GF-D8 (cell line): ENCODE results near the gene STMND1.
A peak's percentile ranks its signal among the peaks of the same experiment; 100 is the strongest.

Source experiments
- DNase-seq: peaks from one replicate; lab custom pipeline; 2025; lab: John Stamatoyannopoulos, UW

Gene STMND1

DNA sequence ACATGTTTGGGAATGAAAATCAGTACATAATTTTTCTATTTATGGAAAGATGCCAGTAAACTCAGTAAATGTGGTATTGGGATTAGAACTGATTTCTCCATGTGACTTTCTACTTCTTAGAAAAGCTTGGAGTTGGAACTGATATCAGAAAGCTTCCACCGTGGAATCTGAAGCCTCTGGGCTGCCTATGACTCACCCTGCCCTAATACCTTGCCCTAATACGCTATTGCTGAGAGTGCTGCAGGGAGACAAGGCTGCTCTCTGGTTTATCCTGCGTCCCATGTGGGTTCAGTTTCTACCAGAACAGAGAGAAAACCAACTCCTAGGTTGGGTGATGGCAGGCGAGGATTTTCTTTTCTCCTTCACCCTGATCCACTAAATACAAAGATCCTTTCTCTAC is 3.3 kb upstream of the STMND1 start:
- DNase-seq = no peak

DNA sequence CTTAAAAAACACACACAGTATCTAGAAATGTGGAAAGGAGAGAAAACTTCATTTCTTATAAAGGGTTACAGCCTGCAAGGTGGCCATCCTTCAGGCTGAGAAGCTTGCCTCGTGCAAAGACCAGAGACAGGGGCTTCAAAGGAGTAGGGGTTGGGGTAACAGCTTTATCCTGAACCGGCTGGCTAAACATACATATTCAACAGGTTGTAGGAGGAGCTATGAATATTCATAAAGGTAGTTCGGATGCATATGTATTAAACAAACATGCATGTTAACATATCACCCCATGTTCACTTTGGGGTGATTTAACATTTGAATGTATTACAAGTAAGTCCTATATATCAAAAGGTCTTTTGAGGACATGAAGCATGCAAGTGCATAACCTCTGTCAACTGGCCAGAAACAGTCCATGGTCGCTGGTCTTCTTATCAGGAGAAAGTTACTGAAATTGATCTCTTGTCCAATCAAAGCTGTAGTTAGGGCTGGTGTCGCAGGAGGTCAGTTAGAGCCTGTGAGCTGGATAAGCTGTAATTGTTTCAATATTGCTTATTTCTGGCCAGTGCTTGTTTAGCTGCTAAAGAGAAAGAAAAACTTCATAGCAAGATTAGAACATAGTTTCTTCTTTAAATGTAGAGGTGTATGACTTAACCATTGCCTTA is 2.3 kb upstream of the STMND1 start:
- DNase-seq = no peak

DNA sequence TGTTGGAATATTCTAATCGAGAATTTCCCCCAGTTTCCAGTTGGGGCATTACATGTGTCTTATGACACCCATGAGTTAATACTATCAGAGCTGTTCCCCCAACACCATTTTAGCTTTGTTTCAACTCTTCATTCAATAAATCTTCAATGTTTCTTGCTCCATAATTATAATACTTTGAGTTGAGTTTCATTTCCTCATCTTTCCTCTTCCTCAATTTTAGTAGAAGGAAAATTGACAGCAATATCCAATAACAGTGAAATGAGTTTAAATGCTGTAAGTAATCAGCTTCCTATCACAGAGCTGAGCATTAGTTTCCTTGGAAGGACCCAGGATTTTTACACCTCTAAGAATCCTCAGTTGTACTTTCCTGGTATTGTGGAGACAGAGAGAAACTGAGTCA is 1.0 kb upstream of the STMND1 start:
- DNase-seq = no peak

DNA sequence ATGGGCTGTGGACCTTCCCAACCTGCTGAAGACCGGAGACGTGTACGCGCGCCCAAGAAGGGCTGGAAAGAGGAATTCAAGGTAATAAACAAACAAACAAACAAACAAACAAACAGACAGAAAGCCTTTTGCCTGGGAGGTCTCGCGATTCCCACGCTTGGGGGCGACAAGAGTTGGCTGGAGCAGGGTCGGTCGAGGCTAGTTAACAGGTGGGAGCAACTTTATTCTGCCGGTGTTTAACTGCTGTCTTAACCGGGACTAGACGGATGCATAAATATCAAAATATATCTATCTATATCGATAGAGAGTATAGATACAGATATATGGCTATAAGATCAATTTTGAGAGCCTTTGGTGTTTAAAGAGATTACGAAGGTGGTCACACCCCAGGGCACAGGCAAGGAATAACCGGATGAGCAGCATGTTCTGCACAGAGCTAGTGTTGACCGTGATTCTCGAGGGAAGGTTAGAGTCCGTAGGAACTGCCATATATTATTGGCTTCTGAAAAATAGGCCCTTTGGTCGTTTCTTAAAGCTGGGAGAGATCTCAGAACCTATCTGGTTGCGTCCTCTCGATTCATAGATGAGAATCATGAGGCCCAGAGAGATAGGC is 514 bp downstream of the STMND1 start:
- no peak for DNase-seq

DNA sequence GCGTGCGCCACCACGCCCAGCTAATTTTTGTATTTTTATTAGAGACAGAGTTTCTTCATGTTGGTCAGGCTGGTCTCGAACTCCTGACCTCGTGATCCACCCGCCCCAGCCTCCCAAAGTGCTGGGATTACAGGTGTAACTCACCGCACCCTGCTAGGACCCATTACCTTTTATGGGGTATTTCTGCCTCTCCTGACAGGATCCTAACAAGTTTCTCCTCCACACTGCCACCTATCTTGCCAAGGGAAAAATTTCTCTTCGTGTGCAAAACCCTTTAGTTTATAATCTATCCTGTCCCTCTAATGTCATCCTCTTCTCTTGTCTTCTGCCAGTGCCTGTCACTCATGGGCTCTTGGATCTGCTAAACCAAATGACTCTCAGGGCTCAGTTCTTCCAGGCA is 1.9 kb downstream of the STMND1 start:
- no peak for DNase-seq

DNA sequence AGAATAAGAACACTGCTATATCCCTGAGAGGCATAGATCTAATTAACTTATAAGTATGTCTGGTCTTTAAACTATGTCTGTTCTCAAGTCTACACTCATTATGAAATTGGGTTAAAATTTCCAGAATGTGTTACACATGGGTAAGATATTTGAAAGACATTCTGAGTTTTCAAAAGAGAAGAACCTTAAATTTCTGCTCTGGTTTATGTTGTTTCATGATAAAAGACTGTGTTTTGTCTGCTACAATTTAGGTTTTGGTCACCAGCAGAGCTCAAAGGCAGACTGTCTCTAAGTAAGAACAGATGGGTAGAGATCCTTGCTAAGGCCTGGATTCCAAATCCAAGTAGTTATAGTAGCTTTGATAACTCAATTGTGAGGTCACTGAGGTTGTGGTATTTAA is 6.0 kb downstream of the STMND1 start:
- no peak for DNase-seq

DNA sequence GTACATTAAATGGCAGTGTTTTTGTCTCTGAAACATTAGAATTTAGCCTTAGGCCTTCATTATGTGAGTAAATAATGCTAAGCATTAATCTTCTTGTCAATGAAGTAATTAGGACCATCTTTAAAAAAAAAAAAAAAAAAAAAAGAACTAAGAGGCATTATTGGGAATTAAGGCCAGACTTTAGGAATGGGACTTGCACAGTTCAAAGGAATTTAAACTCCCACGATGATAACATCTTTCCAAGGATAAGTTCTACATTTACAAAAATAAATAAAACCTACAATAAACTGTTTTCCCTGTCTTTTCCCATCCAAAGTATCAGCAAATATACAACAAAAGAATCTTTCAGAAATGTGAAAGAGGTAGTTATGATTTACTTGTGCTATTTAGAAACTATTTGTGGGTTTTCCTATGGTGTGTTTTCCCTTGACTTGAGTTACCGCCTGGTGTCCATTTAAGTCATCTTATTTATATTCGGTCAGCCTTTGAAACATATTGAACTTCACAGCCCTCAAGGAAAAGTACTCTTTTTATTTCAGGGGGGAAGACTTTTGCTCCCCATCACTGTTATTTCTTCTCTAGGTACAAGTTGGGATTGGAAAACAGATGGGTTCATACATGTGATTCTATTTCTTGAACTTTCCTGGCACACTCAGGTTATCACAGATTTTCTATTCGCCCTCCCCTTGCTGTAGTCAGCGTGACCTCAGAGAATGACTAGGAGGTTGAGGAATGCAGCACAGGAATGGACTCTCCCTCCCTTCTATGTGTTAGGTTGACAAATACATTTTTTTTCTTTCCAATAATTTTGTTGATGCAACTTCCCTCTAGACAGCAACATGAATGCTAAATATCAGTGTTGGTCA is 13.6 kb downstream of the STMND1 start:
- no peak for DNase-seq

DNA sequence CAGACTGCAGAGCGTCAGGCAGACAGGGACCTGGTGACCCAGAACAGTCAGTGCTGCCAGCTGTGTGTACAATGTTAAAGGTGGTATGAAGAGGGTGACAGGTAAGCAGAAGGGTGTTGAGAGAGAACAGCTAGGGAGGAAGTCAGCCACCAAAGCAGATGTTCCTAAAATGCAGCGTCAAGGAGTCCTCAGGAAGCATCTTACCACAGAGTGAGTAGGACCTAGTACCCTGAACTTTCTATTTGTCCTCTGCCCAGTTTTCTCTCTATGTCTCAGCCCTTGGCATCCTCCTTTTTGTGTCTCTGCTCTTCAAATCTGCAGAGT is 14.2 kb downstream of the STMND1 start:
- no peak for DNase-seq

DNA sequence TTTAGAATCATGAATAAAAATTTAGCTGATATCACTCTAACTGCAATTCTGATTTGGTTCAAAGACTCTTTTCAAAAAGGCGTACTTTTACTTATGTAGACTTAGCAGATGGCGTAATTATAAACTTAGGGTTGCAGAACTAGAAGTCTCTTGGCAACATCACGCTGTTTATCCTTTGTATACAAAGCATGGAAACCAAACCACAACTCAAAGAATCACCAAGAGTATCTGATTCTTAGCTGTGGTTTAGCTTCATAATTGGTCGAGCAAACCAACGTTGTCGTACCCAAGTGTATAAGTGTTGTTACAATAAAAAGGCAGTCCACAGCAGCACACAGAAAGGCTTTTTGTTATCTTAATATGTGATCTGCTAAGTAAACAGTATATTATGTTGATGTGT is 18.2 kb downstream of the STMND1 start:
- DNase-seq = no peak

DNA sequence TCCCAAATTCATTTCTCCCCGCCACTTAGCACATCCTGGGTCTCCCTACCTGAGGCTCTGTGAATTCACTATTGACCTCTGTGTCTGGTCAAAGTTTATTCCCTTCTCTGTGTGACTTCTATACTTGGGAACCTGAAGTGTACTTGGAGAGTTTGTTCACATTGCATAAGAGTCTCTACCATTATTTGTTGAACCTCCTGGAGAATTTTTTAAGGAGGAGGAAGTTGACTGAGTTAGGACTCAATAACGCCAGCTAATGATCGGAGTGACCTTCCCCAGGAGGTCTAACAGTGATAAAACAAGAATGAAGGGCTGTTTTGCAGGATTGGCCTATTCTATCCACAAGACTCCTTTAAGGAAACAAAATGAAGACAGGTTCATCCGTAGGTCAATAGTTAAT is 23.6 kb downstream of the STMND1 start:
- no peak for DNase-seq

DNA sequence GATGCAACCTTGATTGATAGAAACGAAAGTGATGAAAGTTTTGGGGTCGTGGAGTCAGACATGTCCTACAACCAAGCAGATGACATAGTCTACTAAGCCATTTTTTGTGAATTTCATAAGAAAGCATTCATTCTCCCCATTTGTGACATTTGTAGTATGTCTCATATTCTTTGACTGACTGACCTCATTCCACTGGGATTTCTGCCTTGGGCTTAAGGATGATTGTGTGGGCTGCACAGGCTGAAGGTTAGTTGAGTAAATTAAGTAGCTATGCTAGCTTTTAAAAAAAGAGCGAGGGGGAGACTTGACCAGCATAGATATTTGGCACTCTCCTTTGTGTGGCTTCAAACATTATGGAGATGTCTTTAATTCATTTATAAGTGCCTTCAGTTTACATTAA is 28.9 kb downstream of the STMND1 start:
- no peak for DNase-seq

DNA sequence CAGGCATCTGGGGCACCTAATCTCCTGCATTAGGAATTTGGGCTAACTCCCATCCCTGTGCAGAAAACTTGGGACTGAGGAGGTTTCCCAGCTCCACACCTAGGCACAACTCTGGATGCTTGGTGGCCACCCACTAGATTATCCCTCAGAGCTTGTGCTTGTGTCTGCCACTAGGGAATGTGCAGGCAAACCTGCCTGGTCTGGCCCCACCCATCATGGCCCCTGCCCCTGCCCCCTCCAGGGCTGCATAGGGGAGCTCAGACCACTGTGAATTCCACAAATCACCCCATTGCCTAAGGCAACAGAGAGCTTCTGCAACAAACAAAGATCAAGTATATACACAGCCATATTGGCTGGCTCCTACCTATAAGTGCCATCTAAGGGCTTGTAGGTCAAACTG is 31.1 kb downstream of the STMND1 start:
- DNase-seq = no peak

DNA sequence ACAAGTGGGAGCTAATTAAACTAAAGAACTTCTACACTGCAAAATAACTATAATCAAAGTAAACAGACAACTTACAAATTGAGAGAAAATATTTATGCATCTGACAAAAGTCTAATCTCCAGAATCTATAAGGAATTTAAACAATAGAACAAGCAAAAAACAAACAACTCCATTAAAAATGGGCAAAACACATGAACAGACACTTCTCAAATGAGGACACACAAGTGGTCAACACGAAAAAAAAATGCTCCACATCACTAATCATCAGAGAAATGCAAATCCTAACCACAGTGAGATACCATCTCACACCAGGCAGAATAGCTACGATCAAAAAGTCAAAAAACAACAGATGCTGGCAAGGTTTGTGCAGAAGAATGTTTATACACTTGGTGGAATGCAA is 36.2 kb downstream of the STMND1 start:
- no peak for DNase-seq

DNA sequence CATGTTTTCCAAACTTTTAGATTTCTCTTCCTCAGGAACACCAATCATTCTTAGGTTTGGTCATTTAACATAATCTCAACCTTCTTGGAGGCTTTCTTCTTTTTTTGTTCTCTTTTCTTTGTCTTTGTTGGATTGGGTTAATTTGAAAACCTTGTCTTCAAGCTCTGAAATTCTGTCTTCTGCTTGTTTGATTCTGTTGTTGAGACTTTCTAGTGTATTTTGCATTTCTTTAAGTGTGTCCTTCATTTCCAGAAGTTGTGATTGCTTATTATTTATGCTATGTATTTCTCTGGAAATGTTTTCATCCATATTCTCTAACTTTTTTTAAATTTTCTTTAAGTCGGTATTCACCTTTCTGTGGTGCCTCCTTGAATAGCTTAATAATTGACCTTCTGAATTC is 42.2 kb downstream of the STMND1 start:
- no peak for DNase-seq

DNA sequence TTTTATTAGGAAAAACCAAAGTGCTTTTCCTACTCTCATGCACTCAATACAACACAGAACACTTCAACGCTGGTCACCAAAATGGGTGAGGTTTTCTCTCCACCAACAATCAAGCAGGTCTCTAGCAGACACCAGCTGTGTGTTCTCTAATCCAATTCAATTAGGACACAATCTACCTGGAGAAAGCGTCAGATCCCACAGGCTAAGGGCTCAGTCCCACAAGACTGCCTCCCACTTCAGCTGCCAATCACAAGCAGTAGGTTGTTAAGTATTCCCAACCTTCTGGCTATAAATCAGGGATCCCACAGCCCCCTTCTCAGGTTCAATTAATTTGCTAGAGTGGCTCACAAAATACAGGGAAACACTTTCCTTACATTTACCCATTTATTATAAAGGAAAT is 47.7 kb downstream of the STMND1 start:
- no peak for DNase-seq

DNA sequence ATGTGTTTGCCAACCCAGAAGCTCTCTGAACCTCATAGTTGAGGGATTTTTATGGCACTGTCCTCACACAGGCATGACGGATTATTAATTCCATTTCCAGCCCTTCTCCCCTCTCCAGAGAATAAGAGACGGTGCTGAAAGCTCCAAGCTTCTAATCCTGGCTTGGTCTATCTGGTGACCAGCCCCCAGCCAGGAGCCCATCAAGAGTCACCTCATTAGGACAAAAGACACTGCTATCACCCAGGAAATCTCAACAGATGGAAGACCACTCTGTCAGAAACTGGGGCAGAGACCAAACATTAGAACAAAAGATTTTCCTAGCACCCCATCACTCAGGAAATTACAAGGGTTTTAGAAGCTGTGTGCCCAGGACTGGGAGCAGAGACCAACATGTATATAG is 48.2 kb downstream of the STMND1 start:
- DNase-seq = no peak

DNA sequence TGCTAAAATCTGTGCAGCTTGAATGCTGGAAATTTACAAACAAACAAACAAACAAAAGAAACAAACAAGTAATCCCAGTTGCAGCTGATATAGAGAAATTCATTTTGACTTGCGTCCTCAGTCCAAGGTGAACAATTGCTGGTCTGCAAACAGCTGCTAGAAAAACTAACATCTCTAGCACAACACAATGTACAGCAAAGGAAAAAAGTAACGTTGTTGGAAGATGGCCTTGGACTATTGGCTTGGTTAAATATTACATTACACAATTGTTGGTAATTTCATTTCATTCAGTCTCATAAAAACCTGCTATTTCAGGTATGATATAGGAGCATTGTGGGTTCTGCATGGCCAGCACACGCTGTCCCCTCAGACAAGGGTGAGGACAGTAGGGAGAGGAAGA is 50.0 kb downstream of the STMND1 start:
- DNase-seq = no peak

DNA sequence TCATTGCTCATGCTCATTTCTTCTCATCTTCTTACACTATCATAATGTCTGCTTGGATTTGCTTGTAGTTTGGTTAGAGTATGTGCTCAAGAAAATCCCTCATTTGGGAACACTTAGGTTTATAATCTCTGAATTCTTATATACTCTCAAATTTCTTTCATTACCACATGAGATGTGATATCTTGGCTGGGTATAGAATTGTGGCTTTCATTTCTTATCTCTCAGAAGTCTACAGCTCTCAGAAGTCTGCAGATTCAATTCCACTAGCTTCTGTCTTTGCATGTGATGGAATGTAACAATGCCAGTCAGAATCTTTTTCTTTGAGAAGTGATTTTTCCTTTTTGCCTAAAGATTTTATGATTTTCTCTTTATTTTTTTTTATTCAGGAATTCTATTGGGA is 50.9 kb downstream of the STMND1 start:
- no peak for DNase-seq

DNA sequence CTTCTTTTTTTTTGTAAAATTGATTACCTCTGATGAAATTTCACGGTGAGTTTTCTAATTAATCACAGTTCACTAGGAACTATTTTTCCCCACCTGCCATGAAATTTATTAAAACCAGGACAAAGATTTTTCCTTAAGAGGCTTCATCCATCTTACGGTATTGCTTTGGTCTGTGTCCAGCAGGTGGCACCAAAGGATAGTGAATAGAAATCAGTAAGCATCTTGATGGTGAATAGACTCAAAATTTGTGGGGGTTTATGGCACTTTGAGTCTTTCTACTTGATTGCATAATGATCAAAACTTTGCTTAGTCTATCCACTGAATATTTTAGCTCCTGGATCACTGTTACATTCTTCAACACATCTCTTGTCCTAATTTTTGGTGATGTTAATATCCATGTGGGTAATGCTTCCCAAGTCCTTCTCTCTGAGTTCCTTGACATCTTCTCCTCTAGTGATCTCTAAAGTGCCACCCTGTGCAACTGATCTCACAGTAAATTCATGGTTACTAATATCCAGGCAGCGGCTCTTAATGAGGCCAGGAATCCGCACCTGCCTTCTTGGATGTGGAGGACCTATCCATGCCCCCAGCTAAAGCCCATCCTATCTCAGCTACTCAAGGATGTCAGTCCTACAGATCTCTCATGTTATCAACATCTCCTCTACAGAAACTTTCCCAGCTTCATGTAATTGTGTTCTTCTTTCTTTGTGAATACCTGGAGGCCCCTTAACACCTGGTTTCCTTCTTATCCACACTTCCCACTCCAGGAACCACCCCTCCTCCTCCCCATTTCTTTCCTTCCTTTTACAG is 54.5 kb downstream of the STMND1 start:
- peak; percentile 2 for DNase-seq

DNA sequence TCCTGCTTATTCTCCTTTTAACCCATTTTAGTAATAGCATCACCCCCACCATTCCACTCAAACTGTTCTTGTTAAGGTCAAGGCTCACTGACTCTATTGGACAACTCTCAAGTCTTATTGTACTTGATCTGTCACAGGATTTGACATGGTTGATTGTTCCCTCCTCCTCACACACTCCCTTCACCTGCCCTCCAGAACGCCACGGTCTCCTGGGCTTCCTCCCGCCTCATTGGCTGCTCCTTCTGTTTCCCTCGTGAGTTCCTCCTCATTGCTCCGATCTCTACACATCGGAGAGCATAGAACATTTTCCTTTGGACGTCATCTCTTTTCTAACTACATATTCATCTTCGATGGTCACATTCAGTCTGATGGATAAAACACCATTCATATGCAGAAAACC is 55.1 kb downstream of the STMND1 start:
- no peak for DNase-seq

DNA sequence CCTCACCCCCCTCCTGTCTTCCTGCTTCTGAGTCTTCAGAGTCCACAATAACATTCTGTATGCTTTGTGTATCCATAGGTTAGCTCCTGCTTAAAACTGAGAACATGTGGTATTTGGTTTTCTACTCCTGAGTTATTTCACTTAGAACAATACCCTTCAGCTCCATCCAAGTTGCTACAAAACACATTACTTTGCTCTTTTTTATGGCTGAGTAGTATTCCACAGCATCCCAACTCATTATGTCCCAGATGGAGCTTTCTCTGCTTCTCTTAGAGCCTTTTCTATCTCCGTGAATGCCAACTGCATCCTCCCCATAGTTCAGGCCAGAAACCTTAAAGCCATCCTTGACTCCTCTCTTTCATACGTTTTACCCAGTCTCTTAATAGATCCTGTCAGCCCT is 55.8 kb downstream of the STMND1 start:
- DNase-seq = no peak

DNA sequence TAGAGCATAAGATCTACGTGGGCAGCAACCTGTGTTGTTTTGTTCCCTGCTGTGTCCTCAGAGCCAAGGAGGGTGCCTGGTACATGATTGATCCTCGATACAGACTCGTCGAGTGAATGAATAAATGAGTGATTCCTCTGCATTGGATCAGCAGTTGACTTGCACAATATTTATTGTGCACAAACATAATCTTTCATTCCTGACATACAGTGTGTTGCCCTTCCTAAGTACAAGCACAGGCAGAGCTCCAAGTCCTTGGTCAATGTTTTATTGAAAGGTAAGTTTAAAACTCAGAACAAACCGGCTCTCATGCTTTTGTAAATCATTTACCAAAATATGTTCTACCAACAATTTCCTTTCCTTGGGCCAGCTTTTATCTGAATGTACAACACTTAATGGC is 57.4 kb downstream of the STMND1 start:
- no peak for DNase-seq

DNA sequence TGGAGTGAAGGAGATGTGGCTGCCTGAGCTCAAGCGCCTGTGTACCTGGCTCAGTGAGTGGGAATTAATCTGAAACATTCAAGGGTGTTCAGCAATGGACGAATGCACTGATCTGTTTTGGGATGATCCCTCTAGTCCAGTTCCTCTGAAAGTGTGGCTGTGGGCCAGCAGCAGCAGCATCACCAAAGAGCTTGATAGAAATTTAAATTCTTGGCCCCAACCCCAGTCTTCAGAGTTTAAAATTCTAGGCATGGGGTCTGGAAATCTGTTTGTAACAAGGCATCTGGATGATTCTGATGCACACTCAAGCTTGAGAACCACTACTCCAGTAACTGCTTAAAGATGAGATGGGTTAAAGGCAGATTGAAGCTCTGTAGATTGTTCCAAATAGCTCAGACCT is 59.2 kb downstream of the STMND1 start:
- no peak for DNase-seq
